Spleen (tissue), 11 donors: ENCODE measurements around the gene KLK14. TPM values are rescaled to one million over a fixed set of nuclear protein-coding genes. Genes with fewer than 3 reads are reported as not detected.

Source experiments
- DNase-seq: peaks from one replicate; pipeline ENCODE4 v3.0.0-alpha.2; 2020
- H3K27ac ChIP-seq, 8 donors: fragments of 200-600 bp; sonication (generic) in 7 of 8; 1 replicate in 4 of 8; 2 replicates in 4 of 8; pipeline versions ENCODE4 v1.5.0 to v1.8.0; 2016 to 2021; ENCODE audit warnings: inconsistent platforms in 4 of 8, mild to moderate bottlenecking in 4 of 8, moderate library complexity in 1 of 8
- H3K27me3 ChIP-seq, 7 donors: fragments of 200-600 bp; sonication (generic) in 6 of 7; replicated peaks in 1 of 7; 1 replicate in 4 of 7; 2 replicates in 3 of 7; pipeline versions ENCODE4 v1.5.0 to v1.8.0; 2016 to 2021; ENCODE audit warnings: inconsistent platforms in 3 of 7, mild to moderate bottlenecking in 1 of 7
- H3K36me3 ChIP-seq, 6 donors: fragments of 200-600 bp; sonication (generic) in 5 of 6; 1 replicate in 4 of 6; 2 replicates in 2 of 6; pipeline versions ENCODE4 v1.5.0 to v1.8.0; 2016 to 2021; ENCODE audit warnings: inconsistent platforms in 2 of 6
- H3K4me1 ChIP-seq, 6 donors: fragments of 200-600 bp; sonication (generic) in 5 of 6; 1 replicate in 3 of 6; 2 replicates in 3 of 6; pipeline versions ENCODE4 v1.5.0 to v1.8.0; 2016 to 2021; ENCODE audit warnings: inconsistent platforms in 3 of 6
- H3K4me3 ChIP-seq, 8 donors: fragments of 200-600 bp; sonication (generic) in 7 of 8; 1 replicate in 4 of 8; 2 replicates in 4 of 8; pipeline versions ENCODE4 v1.5.0 to v1.8.0; 2016 to 2021; ENCODE audit warnings: inconsistent platforms in 4 of 8, mild to moderate bottlenecking in 4 of 8, moderate library complexity in 2 of 8
- H3K9me3 ChIP-seq, 8 donors: fragments of 200-600 bp; sonication (generic) in 7 of 8; 1 replicate in 4 of 8; 2 replicates in 4 of 8; pipeline versions ENCODE4 v1.5.0 to v1.8.0; 2016 to 2021; ENCODE audit warnings: inconsistent platforms in 4 of 8
- POLR2A ChIP-seq, 3 donors: fragments of 450-650 bp; IDR thresholded peaks; one replicate each; pipeline ENCODE4 v1.5.1; 2017; ENCODE audit warnings: antibody characterized with exemption in 3 of 3, mild to moderate bottlenecking in 1 of 3
- POLR2AphosphoS5 ChIP-seq, 3 donors: sonication (generic); formaldehyde crosslinking; IDR thresholded peaks; one replicate each; pipeline ENCODE4 v1.5.1; 2017; ENCODE audit warnings: antibody characterized with exemption in 3 of 3
- WGBS, 5 donors: extraction: QIAGEN DNeasy Blood & Tissue Kit in 3 of 5; methylation state at CpG; one replicate each; pipeline versions ENCODE4 v1.1.5 to v1.1.7; 2013 to 2018; 5-methylcytosine and 5-hydroxymethylcytosine counted together
- intact Hi-C: fragments of 100-400 bp; cut with DNase I; formaldehyde crosslinking; loops from one replicate; pipeline ENCODE4 v1.15.0; 2023; ENCODE audit warnings: low total_unique reads
- polyA plus RNA-seq, 3 donors: library from polyadenylated mRNA; stranded (reverse); fragments of 200-250 nt; gene quantifications; one replicate each; pipeline ENCODE4 v1.2.1, GENCODE V29; 2013
- total RNA-seq, 7 donors: library from RNA; depleted of rRNA in 3 of 7; stranded (reverse); fragments of >200 nt in 3 of 7; fragmentation: NEBNext Ultra II Directional in 4 of 7; extraction: Animal tissue kit (Norgen Biotek cat#: 25700) in 4 of 7; gene quantifications; one replicate each; pipeline versions ENCODE4 v1.1.0 to v1.2.1, GENCODE V29; 2016 to 2021
- TF ChIP-seq, protein P1 (sequence below), 11 experiments: fragments of 200-600 bp in 7 of 11; fragments of 450-650 bp in 4 of 11; sonication (generic) in 4 of 11; IDR thresholded peaks in 8 of 11; conservative IDR thresholded peaks in 3 of 11; 1 replicate in 7 of 11; 2 replicates in 4 of 11; pipeline versions ENCODE4 v1.4.0 to v1.8.0; 2016 to 2021; ENCODE audit warnings: antibody characterized with exemption in 11 of 11, inconsistent platforms in 4 of 11, mild to moderate bottlenecking in 1 of 11
- donor health status: healthy with polysubstance abuse.
- donor health status: DM: no; HTN: no; CAD: no; lungs with moderate emphysema.
- donor health status: DM: no; HTN: no; CAD: no.
- donor health status: Bipolar disorder and iron deficiency.
- donor health status: healthy.
- donor health status: DM: no; HTN: no; CAD: no.
- donor health status: DM: yes; HTN: yes; CAD: no.

KLK14 gene
- total and polyA plus RNA-seq, 10 donors = 0.12 to 0.63 (median 0.33) TPM; not detected in 5

DNA sequence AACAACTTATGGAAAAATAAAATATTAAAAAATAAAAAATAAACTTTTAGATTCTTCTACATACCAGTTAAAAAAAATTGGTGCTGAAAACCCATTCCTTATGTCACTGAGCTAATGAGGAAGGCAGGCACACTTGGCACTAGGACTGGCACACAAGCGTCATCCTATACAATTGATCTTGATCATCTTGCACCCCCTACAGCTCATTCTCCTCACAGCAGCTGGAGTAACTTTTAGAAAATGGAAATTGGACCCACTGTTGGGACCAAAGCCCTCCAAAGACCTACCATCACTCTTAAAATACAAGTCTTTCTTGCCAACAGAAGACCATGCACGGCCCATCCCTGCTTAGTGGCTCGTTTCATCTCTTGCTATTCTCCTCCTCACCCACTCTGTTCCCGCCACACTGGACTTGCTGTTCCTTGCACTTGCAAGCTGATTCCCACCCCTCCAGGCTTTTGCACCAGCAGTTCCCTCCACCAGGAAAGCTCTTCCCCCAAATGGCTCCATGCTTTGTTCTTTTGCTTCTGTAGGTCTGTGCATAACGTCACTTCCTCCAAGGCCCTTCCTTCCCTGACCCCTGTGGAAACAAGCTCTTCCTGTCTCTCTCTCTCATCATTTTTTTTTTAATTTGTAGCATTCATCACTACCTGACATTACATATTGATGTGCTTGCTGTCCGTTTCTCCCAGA lies 13.9 kb upstream of the KLK14 start:
- intact Hi-C loops = no loop called here
- DNase-seq = peak; percentile 25
- Histone ChIP-seq H3K4me1 (peaks cover 0 to 28% (median 12%) of the 10 kb centered on the region in 6 donors), H3K4me3 (no peak overlapping the region), H3K9me3 (no peaks in the 10 kb centered on the region), H3K27me3 (no peaks in the 10 kb centered on the region), H3K27ac (peak overlapping the region in 4 of 8 donors; percentile 7 to 42 (median 29)), H3K36me3 (peaks cover 0 to 52% (median 17%) of the 10 kb centered on the region in 6 donors)
- no peak for TF ChIP-seq POLR2AphosphoS5 (IDR thresholded peaks at IDR 0.05)
- WGBS, 5 donors = 77 to 84% (median 80%) methylated on average over 6 of the region's 6 CpGs

DNA sequence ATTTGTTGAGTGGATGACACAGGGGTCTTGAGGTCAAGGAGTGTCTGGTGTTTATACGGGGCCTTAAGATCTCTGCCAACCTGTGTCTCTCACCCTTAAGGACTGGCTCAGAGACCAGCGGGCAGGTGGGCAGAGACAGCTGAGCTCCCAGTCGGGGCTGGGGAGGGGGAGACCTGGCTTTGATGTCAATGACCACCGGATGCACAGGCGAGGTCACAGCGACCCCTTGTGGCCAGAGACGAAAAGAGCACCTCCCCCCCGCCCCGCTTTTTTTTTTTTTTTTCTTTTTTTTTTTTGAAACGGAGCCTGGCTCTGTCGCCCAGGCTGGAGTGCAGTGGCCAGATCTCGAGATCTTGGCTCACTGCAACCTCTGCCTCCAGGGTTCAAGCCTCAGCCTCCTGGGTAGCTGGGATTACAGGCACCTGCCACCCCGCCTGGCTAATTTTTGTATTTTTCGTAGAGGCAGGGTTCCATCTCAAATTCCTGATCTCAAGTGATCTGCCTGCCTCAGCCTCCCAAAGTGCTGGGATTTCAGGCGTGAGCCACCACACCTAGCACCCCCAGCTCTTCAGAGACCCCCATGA lies 12.1 kb upstream of the KLK14 start:
- H3K4me3 ChIP-seq = no peak overlapping the region
- DNase-seq = no peak
- intact Hi-C loops = no loop called here
- peaks cover 0 to 34% (median 10%) of the 10 kb centered on the region in 6 donors for H3K36me3 ChIP-seq
- H3K27ac ChIP-seq = no peak overlapping the region
- WGBS, 5 donors = 21 to 37% (median 34%) methylated on average over 13 to 15 of the region's 15 CpGs
- H3K4me1 ChIP-seq = peaks cover 0 to 26% (median 9%) of the 10 kb centered on the region in 6 donors
- no peaks in the 10 kb centered on the region for H3K9me3 ChIP-seq
- no peaks in the 10 kb centered on the region for H3K27me3 ChIP-seq
- TF ChIP-seq POLR2A (IDR thresholded peaks at IDR 0.05) = no peak
- TF ChIP-seq, protein P1, sequence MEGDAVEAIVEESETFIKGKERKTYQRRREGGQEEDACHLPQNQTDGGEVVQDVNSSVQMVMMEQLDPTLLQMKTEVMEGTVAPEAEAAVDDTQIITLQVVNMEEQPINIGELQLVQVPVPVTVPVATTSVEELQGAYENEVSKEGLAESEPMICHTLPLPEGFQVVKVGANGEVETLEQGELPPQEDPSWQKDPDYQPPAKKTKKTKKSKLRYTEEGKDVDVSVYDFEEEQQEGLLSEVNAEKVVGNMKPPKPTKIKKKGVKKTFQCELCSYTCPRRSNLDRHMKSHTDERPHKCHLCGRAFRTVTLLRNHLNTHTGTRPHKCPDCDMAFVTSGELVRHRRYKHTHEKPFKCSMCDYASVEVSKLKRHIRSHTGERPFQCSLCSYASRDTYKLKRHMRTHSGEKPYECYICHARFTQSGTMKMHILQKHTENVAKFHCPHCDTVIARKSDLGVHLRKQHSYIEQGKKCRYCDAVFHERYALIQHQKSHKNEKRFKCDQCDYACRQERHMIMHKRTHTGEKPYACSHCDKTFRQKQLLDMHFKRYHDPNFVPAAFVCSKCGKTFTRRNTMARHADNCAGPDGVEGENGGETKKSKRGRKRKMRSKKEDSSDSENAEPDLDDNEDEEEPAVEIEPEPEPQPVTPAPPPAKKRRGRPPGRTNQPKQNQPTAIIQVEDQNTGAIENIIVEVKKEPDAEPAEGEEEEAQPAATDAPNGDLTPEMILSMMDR (IDR thresholded peaks at IDR 0.05 in 8 of 11, conservative IDR thresholded peaks at IDR 0.05 in 3 of 11) = peak in 7 of 11 experiments; percentile 52 to 75 (median 62)

DNA sequence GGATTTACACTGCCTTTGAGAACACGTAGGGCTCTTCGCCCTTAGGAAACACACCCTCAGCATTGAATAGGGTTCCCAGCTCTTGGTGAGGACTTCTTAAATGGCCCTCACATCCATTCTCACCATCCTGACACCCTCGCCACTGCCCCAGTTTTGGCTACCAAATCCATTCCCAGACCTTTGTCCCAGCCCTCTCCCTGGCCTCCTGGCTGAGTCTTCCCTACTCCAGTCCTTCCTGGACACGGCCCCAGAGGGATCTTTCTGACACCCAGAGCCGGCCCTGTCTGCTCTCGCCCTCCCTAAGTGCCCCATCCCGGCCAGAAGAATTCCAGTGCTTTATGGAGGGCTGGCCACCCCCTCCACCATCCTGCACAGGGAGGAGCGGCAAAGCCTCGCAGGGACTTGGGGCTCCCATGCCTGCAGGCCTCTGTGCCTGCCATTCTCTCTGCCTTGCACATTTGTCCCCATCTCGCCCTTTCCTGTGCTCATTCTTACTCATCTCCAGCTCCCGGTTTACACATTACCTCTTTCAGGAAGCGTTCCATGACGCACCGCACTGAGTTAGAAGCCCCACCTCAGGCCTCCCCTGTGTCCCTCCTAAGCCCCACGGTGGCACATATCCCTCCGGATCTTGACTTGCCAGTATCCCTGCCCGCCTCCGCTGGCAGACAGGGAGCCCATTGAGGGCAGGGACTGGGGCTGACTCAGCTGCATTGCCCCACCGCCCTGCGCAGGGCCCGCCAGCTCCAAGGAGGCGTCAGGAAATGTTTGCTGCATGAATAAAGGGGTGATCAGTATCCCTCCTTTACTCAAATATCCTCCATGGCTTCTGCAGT lies 11.0 kb upstream of the KLK14 start:
- DNase-seq = no peak
- WGBS, 5 donors = 83 to 91% (median 85%) methylated on average over 22 of the region's 22 CpGs
- intact Hi-C loops = no loop called here

DNA sequence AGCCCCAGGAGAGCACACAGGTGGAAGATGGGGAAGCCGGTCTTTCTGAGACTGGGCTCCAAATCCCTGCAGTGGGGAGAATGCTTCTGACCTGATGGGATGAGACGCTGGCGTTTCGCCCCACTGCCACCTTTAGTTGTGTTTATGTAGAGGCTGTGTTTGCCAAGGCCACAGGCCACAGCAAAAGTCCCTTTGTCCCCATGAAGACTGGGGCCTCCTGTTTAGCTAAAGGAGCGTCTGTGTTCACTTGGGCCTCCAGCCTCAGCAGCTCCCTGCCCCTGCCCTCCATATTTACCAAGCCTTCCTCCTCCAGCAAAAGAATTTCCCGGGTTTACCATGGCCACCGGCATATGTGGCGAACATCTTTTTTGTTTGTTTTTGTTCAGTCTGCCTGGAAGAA lies 10.4 kb upstream of the KLK14 start:
- Histone ChIP-seq H3K4me3 (no peak overlapping the region), H3K36me3 (peaks cover 0 to 18% (median 2%) of the 10 kb centered on the region in 6 donors), H3K27me3 (no peaks in the 10 kb centered on the region), H3K27ac (no peak overlapping the region), H3K4me1 (peaks cover 0 to 18% (median 9%) of the 10 kb centered on the region in 6 donors), H3K9me3 (no peaks in the 10 kb centered on the region)
- 87 to 91% (median 89%) methylated on average over 8 of the region's 8 CpGs for WGBS, 5 donors
- intact Hi-C loops = no loop called here
- TF ChIP-seq POLR2AphosphoS5 (IDR thresholded peaks at IDR 0.05) = no peak
- TF ChIP-seq POLR2A (IDR thresholded peaks at IDR 0.05) = no peak
- TF ChIP-seq, protein P1 (IDR thresholded peaks at IDR 0.05 in 8 of 11, conservative IDR thresholded peaks at IDR 0.05 in 3 of 11) = no peak
- DNase-seq = no peak

More for the DNA sequence above, 11.0 kb upstream of the KLK14 start:
- Histone ChIP-seq H3K27me3 (no peaks in the 10 kb centered on the region), H3K27ac (no peak overlapping the region), H3K36me3 (peaks cover 0 to 23% (median 4%) of the 10 kb centered on the region in 6 donors), H3K9me3 (no peaks in the 10 kb centered on the region), H3K4me3 (no peak overlapping the region), H3K4me1 (peaks cover 0 to 18% (median 9%) of the 10 kb centered on the region in 6 donors)
- TF ChIP-seq, protein P1 (IDR thresholded peaks at IDR 0.05 in 8 of 11, conservative IDR thresholded peaks at IDR 0.05 in 3 of 11) = no peak
- no peak for TF ChIP-seq POLR2A (IDR thresholded peaks at IDR 0.05)
- TF ChIP-seq POLR2AphosphoS5 (IDR thresholded peaks at IDR 0.05) = no peak
